HG03469 (cell line): ENCODE measurements around the gene DOCK1.

ENCODE experiments used
- ATAC-seq: cut with Tn5 transposase; IDR thresholded peaks from one replicate; pipeline ENCODE4 v1.9.1; 2021; ENCODE audit warnings: mild to moderate bottlenecking, moderate library complexity, moderate number of reproducible peaks; ENCODE audit not compliant: unreplicated experiment

Gene DOCK1

DNA sequence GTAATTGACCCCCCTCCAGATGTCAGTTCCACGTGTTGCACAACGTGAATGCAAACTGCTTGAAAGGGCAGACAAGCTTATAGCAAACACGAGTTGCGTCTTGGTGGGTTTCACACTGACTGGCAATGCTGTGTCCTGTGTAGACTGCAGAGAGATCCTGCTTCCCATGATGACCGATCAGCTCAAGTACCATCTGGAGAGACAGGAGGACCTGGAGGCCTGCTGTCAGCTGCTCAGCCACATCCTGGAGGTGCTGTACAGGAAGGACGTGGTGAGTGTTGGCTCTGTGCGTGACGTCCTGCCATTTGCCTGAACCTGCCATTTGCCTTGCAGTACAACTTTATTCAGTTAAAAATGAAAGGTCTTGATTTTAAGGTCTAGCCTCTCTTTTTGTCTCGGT, 220.1 kb downstream of the DOCK1 start:
- ATAC-seq: no peak

DNA sequence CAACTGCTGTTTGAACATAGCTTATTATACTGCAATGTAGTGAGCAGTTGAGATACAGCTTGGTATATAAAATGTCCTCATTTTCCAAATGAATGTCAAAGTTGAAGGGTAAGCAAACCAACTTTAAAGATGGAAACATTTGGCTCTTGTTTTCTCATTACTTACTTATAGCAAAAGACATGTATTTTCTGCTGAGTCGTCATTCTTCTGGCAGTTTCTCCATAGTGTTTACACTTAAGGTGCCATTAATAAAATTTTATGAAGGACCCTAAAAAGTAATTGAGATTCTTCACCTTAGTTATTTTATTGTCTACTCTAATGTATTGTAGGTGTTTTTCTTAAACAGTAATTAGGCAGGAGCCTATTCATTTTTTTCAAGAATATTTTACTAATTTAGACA, 222.6 kb downstream of the DOCK1 start:
- ATAC-seq: no peak

DNA sequence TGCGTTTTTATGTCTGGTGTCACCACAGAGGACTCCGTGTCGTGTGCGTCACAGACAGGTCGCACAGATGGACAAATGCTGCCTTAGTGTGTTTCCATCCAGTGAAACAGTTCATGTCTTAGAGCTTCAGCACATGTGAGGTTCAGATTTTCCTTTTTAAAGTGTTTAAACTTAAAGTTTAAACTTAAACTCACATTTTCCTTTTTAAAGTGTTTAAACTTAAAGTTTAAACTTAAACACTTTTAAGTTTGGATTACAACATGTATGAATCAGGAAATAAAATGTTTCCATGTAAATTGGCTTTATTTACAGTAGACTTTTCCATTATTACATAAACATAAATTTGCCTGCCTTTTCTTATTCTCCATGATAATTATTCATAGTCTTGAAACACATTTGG, 223.9 kb downstream of the DOCK1 start:
- ATAC-seq: no peak

DNA sequence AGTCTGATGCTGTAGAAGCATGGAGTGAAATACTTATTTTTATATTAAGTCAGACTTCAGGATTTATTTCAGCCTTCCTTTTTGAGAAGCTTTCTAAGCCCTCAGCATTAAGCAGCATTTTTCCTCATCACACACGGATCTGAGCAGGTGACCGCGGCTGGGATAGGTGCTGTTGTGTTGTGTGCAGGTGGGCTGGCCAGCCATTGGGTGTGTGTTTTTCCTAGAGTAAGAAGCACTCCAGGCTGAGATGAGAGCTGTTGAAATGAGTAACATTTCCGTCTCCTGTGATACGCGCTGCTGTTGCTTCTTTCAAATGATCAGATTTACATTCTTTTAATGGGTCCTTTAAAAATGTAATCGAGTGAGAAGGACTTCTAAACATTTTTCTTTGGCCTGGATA, 227.2 kb downstream of the DOCK1 start:
- ATAC-seq: no peak

DNA sequence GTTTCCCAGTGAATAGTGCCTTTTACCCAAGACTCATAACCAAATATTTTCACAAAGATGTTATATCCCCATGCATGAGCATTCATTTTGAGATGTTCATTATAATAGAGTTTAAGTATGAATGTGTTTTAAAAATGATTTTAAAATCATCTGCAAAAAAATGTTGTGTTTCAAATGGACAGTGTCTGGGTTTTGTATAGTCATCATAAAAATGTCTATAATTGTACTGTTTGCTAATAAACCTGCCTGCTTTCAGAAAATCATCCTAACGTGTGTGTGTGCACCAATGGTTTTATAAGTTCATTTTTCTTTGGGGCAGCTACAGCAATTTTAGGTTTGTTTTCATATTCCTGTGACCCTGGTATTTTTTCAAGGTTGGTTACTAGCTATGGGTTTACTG, 228.0 kb downstream of the DOCK1 start:
- ATAC-seq: no peak

DNA sequence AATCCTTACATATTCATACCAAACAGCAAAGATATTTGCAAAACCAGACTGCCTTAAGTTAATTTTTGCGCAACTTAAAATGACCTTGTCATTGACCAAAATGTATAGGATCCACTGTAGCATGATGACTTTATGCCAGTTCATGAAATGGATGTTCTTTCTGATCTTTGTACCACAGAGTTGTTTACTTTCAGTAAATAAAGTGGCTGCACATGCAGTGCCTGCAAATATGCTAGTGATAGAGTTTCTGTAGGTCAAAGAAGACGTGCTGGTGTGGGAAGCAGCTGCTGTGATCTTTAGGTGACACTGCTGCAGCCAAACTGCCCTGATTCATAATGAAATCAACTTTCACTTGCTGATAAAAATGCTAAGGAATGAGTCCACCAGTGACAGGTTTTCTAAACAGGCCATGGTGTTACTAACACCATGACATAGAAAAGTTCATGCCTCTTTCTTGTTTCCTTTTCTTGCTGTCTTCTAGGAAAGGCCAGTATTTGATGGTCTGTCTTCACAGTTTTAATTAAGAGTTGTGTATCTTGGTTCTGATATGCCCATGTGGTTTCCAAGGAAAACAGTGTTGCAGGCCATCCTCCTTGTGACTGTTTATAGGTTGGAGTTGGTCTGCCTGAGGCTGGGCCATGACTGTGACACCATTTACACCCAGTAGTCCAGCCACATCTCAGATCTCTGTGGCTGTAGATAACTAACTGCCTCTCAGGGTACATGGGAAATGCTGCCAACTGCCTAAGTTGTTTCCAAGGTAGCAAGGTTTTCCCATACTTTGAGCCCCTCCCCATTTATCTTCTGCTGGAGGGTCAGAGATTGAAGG, 228.7 kb downstream of the DOCK1 start:
- no peak for ATAC-seq

DNA sequence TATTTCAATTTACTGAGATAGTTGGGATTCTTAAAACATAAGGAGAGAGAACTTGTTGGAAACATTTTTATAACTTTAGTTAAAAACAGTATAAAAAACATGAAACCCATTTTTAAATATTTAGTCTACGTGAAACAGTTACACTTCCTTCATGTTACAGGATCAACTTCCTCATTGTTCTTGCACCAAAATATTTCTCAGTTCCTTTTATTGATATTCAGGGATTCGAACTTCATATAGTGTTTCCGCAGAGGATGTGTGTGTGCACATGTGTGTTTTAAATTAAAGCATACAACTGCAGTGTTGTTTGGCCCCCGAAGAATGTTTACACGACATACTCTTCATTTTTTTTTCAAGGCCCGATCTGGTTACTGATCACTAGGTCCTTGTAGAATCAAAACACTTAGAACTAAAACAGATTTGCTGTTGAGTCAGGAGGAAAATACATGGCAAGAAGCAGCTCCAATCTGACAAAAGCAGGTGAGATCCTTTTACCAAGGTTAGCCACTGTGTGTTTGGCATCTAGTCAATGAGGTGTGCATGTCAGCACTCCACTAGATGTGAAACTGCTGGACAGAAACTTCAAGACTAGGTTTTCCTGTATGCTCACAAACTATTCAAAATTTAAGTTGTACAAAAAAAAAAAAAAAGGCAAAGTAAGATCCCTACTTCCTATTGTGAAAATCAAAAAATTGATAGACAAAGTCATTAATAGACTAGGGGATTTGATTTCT, 230.8 kb downstream of the DOCK1 start:
- ATAC-seq: no peak

DNA sequence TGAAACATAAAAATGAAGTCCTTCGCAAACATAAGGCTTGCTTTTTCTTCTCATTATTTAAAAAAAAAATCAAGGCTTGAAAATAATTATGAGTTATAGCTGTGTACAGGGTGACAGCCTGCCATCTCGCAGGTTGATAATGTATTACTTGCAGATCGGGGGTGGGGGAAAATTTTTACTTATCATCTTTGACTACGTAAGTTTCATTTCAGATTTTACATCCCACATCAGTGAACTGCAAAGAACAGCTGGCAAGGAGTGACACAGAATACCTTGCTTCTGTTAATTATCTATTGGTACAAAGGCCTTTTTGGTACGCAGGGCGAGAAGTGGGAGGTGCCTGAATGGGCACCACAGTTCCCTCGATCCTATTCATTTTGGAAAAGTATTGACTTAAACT, 232.2 kb downstream of the DOCK1 start:
- no peak for ATAC-seq

DNA sequence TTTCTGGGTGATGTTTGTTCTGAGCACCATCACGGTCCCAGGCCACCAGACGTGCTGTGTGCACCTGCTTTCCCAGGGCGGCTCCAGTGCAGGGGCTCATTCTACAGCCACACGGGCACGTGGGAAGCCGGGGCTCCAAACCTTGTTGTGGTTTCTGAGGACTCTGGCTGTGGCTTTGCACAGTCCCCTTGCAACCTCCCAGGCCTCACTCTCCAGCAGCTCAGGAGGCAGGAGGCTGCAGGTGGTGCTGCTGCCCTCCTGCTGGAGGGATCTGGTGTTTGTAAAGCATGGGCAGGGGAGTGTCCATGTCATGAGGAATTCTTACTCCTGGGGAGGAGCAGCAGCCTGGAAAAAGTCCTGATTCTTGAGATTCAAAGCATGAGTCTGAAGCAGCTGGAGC, 236.9 kb downstream of the DOCK1 start:
- ATAC-seq: no peak

DNA sequence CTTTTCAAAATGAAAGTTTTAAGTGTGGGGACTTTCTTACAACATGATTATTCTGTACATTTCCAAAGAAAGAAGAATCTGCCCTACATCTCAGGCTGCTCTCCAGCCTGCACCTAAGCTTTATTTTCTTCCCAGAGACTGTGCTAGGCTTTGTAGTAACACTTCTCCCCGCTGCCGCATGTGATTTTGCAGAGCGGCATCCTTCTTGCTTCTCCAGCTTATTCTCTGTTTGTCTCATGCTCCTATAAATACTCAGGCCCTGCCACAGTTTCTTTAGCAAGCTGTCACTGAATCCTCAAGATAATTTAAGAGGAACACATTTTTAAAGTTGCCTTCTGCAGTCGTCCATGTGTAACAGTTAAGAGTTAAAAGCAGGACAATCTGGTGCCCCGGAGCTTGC, 237.6 kb downstream of the DOCK1 start:
- ATAC-seq: no peak

DNA sequence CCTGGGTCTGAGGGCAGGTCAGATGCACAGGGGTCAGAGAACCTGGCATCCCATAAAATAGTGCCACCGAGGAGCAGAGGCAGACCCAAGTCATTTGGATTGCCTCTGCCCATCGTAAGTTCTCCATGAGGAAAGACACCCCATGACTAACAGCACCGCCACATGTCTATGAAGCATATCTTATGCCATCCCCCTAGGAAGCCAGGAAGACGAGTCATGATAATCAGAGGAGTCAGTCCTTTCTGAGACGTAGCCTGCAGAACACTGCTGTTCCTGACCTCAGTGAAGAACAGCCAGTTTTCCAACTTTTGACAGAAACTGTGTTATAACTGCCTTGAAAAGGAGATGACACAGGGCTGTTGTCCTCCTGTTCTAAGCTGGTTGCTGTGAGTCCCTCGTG, 239.9 kb downstream of the DOCK1 start:
- no peak for ATAC-seq

DNA sequence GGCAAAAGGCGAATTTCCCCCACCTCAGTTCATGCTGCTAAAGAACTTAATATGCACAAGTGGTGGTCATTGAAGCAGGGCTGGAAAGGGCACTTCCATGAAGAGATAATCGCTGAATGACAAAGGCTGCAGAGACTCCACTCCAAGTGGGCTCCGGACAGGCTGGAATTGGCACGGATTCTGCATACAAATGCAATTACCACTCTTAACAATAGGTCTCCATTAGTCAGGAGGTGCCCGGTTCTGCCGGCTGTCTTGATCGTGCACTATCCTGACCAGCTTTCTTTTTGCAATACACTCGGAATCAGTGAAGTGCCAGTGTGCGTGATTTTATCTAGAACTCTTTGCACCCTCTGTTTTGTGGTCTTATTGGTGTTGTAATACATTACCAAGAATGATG, 241.4 kb downstream of the DOCK1 start:
- no peak for ATAC-seq

DNA sequence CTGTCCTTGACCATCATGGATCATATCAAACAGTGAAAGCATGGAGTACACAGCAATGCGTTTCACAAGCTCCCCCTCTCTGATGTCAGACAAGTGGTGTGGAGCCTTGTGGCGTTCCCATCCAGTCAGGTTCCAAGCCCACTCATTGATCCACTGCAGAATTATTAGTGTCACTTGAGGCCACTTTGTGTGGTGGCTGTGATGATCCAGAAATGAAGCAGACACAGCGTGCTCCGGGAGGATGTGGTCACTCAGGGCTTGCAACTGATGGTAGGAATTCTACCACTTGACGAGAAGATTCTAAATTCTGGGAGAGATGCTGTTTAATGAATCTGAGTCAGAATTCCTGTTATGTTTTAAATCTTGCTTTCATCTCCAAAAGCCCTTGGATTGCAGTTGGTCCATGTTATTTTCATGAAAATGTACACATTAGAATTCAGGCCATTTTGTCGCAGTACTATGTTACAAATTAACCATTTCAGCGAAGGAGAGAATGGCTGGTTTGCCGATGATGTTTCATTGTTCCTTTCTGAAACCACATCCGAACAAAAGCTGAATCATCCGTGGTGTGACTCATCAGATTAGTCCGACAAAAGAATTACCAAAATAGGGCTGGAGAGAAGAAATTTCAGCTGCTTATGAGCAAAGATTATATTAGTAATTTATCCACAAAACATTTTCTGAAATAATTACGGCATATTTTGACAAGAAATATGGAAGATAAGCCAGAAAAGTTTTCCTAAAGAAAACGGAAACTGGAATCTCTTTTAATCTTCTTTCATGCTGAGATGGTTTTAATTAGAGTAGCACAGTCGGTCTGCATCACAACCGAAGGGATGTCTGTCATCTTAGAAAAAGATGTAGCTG, 243.1 kb downstream of the DOCK1 start:
- ATAC-seq: no peak

DNA sequence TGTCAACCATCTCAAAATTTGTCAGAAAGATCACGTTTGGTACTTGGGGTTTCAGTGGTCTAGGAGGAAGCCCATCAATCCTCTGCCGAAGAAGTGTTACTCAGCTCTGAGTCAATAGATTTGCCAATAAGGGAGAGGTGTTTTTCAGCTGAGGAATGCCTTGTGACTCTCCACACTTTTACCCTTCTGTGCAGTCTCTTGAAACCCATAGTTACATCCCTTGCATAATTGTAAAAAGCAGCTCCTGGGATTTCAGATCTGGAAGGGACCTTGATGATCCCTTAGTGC, 243.6 kb downstream of the DOCK1 start:
- no peak for ATAC-seq

DNA sequence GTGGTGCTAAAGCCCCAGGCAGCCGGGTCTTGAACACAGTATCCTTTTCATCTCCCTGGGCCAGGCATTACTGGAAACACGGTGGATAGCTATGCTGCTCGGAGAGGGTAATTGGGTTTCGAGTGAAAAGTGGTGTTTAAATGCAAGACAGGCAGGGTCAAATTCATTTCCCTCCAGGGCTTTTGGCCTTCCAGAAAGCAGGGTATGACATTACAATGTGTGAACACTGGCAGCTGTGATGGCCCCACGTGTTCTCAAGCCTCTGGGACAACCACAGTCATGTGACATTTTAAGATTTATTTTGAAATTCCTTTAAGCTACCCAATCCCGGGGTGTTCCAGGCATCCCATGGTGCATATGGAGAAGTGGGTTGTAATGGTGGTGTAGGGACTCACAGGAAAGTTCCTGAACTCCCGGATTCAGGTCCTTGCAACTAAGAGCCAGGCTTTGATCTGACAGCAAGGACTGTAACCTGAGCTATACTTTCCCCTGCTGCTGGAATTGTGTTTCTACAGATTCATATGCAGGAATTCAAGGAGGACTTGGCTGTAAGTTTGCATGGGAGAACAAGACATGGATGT, 244.4 kb downstream of the DOCK1 start:
- no peak for ATAC-seq

DNA sequence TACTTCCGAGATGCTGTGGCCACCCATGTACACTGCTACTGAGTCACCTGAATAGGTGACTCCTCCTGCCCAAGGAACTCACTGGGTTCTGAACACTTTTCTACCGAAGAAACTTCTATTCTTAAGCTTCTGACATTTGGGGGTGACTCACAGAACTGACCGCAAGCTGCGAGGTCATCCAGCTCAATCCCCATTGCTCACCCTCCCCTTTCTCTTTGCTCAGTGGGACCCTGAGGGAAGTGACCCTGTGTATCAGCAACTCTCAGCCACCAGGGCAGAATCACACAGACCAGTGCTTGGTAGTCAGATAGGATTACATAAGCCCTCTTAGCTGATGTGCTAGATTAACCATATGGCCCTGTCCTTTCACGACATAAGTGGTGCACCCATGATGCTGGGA, 244.9 kb downstream of the DOCK1 start:
- no peak for ATAC-seq

DNA sequence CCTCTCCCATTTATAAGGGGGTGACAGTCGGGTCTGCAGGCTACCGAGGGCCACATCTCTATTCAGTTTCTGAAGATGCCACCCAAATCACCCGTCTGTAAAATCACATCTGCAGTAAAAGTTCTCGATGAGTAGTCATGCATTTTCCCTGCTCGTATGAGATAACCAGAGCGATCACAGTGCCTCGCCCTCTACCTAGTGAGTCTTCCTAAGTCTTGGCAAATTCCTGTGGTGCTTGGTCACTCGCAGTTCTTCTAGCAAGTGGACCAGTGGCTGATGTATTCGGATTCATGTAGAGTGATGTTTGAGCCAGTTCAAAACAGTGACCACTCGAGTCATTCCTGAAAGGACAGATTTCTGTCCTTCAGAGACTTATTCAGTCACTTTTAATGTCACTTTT, 246.3 kb downstream of the DOCK1 start:
- no peak for ATAC-seq

DNA sequence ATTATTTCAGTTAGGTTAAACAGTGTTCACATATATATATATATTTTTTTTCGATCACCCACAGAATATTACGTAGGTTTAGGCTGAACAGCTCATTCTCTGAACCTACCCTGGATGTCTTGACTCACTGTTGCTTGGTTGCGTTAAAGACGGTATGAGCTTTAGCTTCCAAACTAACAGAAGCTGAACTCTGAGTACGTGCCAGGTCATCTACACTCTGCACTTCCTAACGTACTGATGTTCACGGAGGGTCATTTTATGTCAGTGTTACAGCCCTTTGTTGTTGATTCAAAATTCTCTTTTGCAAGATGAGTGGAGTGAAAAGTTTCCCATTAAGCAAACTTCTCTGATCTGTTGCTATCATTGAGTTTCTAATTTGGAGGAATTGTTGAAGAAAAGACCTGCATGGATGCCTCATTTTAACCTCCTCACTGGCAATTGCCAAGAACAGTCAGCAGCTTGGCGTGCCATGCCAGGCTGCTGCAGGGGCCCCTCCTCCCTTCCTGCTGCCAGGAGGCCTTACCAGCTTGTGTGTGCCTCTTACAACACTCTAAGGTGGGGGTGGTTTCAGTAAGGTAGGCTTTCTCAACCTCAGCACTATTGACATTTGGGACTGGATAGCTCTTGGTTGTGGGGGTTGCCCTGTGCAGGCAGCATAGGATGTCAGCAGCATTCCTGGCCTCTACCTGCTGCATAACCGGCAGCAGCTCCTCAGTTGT, 246.9 kb downstream of the DOCK1 start:
- ATAC-seq: no peak

DNA sequence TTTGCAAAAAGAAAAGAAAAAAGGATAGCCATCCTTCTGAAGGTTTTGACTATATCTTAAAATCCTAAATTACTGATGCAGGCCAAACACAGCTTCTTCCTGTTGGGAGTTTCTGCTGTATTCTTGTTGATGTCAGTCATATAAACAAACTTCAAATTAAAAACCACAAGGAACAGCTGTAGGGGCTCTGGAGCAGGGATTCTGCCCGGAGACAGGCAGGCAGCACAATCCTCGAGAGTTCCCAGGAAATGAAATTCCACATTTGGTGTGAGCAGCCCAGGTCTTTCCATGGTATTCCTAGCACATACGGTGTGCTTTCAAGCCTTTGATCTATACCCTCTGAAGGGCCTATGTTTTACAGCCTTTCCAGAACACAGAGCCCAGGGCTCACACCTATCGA, 248.0 kb downstream of the DOCK1 start:
- no peak for ATAC-seq

DNA sequence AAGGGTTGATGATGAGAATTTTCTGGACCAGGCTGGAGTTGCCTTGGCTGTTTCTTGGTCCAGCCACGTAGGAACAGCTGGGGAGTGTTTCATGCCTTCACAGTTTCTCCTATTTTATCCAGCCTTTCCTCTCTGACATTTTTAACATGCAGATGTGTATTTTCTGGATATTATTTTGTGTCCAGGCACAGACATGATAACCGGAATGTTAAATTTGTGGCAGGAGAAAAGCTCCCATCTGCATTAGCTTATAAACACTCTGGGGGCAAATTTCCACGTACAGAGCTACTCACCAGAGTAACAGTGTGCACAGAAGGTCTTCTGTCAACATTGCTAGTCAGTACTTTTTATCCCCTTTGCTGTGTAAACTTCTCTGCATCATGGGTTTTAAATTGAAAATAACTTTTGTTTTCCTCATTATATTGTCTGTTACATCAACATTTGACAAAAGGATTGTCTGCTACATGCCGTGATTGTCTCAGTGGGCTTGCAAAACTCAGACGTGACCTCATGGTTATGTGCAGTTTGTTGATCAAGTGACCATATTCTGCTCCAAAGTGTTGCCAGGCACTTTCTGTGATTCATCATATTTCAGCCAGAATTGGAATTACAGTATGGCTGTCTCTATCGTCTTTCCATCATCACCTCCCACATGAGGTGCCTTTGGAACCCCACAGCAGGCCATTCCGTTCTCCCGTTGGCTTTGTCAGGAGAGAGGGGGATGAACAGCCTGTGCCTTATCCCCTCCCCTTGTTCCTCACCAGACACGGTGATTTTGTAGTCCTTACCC, 249.8 kb downstream of the DOCK1 start:
- ATAC-seq: no peak
